Fibroblast of lung (primary cell): ENCODE results near the gene MIX23. TPM values are rescaled to one million over a fixed set of nuclear protein-coding genes. Genes with fewer than 3 reads are reported as not detected.

Experiments used
- DNase-seq, 2 donors: peaks; one replicate each; pipeline versions ENCODE4 v3.0.0 to v3.0.0-alpha.2; 2010; ENCODE audit warnings: low read depth in 2 of 2
- H2AFZ ChIP-seq: 2 replicates; pipeline ENCODE4 v1.5.1; 2012; ENCODE audit warnings: low read length, control low read depth, inconsistent platforms
- H3K27ac ChIP-seq: 2 replicates; pipeline ENCODE4 v1.5.1; 2011; ENCODE audit warnings: low read length, control low read depth; ENCODE audit not compliant: insufficient read depth
- H3K27me3 ChIP-seq: 2 replicates; pipeline ENCODE4 v1.5.1; 2011; ENCODE audit warnings: mild to moderate bottlenecking, low read length; ENCODE audit not compliant: control insufficient read depth, insufficient read depth
- H3K36me3 ChIP-seq: 2 replicates; pipeline ENCODE4 v1.5.1; 2011; ENCODE audit warnings: low read length; ENCODE audit not compliant: control insufficient read depth, insufficient read depth
- H3K4me1 ChIP-seq: 2 replicates; pipeline ENCODE4 v1.5.1; 2011; ENCODE audit warnings: low read length; ENCODE audit not compliant: control insufficient read depth, insufficient read depth; ENCODE audit errors: extremely low read depth
- H3K4me2 ChIP-seq: 2 replicates; pipeline ENCODE4 v1.5.1; 2011; ENCODE audit warnings: low read length, control low read depth; ENCODE audit not compliant: insufficient read depth; ENCODE audit errors: extremely low read depth
- H3K4me3 ChIP-seq, 4 experiments: fragments of 200-600 bp in 1 of 4; sonication (generic) in 1 of 4; replicated peaks in 1 of 4; 2 replicates each; pipeline ENCODE4 v1.5.1; 2011 to 2016; ENCODE audit warnings: low read length in 4 of 4, low read depth in 3 of 4, mild to moderate bottlenecking in 3 of 4, control low read depth in 2 of 4, inconsistent platforms in 1 of 4, mixed read lengths in 1 of 4; ENCODE audit not compliant: insufficient read depth in 1 of 4; ENCODE audit errors: control extremely low read depth in 1 of 4
- H3K79me2 ChIP-seq: 2 replicates; pipeline ENCODE4 v1.5.1; 2012; ENCODE audit warnings: mild to moderate bottlenecking, low read length, inconsistent platforms; ENCODE audit not compliant: control insufficient read depth, insufficient read depth
- H3K9ac ChIP-seq: 2 replicates; pipeline ENCODE4 v1.5.1; 2011; ENCODE audit warnings: mild to moderate bottlenecking, low read length, control low read depth; ENCODE audit not compliant: insufficient read depth
- H3K9me3 ChIP-seq: 2 replicates; pipeline ENCODE4 v1.5.1; 2012; ENCODE audit warnings: low read depth, low read length; ENCODE audit not compliant: control insufficient read depth, insufficient read depth
- H4K20me1 ChIP-seq: 2 replicates; pipeline ENCODE4 v1.5.1; 2011; ENCODE audit warnings: low read length; ENCODE audit not compliant: control insufficient read depth, insufficient read depth; ENCODE audit errors: extremely low read depth
- EZH2 ChIP-seq: IDR thresholded peaks from 2 replicates; pipeline ENCODE4 v1.5.1; 2012; ENCODE audit warnings: low read length, control low read depth, mild to moderate bottlenecking; ENCODE audit errors: missing control alignments
- polyA plus RNA-seq, 2 donors: library from polyadenylated mRNA; depleted of rRNA in 1 of 2; stranded (reverse) in 1 of 2; unstranded in 1 of 2; fragments of >200 nt; gene quantifications; 2 replicates each; pipeline ENCODE4 v1.2.1, GENCODE V29; 2011 to 2012; ENCODE audit warnings: missing spikeins in 1 of 2
- total RNA-seq: library from RNA; depleted of rRNA; stranded (reverse); fragments of >200 nt; gene quantifications from 2 replicates; pipeline ENCODE4 v1.2.1, GENCODE V29; 2014
- TF ChIP-seq, protein P1 (sequence below), 2 donors: IDR thresholded peaks in 1 of 2; conservative IDR thresholded peaks in 1 of 2; 1 replicate in 1 of 2; 2 replicates in 1 of 2; pipeline ENCODE4 v1.5.1; 2011 to 2012; ENCODE audit warnings: low read length in 2 of 2, control low read depth in 1 of 2, inconsistent platforms in 1 of 2, low read depth in 1 of 2, mild to moderate bottlenecking in 1 of 2

Gene MIX23
- total and polyA plus RNA-seq, 2 donors (not counting 1 experiment from before 2014, with no cell fraction given), result 22.3 to 30.9 TPM

DNA sequence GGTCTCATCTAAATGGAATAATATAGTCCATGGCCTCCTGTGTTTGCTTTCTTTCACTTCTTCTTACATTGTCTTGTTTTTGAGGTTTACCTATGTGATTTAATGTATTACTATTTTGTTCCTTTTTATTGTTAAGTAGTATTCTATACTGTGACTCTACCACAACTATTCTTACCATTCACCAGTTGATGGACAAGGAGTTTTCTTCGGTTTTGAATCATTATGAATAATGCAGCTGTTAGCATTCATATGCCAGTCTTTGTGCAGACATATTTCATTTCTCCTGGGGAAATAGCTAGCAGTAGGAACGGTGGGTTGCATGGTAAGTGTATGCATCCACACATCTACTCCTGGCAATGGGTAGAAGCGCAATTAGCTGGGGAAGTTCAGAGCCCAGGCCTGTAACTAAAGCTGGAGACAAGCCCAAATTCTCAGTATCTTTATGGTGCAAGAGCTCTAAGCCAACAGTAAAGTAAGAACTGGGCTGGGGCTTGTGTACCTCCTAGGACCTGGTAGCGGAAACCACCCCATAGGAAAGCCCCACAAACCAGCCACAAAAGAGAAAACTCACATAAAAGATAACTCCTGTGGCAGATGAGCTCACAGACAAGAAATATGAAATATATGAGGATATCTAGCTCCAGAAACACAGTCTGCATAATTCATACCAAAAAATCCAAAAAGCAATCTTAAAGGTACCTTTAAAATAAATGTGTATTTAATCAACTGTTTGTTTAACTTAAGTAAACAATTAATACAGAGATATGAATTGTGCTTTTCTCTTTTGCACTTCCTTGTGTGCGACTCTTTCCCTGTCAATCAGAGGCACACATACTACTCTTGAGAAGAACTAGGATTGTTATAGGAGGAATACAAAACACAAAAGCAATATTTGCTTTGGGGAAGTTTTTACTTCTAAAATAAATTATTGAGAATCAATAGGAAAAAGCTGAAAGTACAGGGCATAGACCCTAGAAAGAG is 60.6 kb downstream of the MIX23 start:
- H3K4me2 ChIP-seq, result no peak overlapping the region
- no peaks in the 10 kb centered on the region for H3K9me3 ChIP-seq
- H3K27ac ChIP-seq, result no peak overlapping the region
- no peaks in the 10 kb centered on the region for H3K79me2 ChIP-seq
- H3K9ac ChIP-seq, result no peak overlapping the region
- no peak overlapping the region for H2AFZ ChIP-seq
- TF ChIP-seq, protein P1, sequence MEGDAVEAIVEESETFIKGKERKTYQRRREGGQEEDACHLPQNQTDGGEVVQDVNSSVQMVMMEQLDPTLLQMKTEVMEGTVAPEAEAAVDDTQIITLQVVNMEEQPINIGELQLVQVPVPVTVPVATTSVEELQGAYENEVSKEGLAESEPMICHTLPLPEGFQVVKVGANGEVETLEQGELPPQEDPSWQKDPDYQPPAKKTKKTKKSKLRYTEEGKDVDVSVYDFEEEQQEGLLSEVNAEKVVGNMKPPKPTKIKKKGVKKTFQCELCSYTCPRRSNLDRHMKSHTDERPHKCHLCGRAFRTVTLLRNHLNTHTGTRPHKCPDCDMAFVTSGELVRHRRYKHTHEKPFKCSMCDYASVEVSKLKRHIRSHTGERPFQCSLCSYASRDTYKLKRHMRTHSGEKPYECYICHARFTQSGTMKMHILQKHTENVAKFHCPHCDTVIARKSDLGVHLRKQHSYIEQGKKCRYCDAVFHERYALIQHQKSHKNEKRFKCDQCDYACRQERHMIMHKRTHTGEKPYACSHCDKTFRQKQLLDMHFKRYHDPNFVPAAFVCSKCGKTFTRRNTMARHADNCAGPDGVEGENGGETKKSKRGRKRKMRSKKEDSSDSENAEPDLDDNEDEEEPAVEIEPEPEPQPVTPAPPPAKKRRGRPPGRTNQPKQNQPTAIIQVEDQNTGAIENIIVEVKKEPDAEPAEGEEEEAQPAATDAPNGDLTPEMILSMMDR (conservative IDR thresholded peaks at IDR 0.05 in 1 of 2, IDR thresholded peaks at IDR 0.05 in 1 of 2; ENCODE audit: low read depth in 1 of 2, low read length in 2 of 2), result no peak
- no peak for TF ChIP-seq EZH2
- DNase-seq, result no peak
- no peaks in the 10 kb centered on the region for H3K4me1 ChIP-seq
- no peak overlapping the region for H3K4me3 ChIP-seq
- H4K20me1 ChIP-seq, result no peaks in the 10 kb centered on the region
- H3K36me3 ChIP-seq, result no peaks in the 10 kb centered on the region
- no peaks in the 10 kb centered on the region for H3K27me3 ChIP-seq

DNA sequence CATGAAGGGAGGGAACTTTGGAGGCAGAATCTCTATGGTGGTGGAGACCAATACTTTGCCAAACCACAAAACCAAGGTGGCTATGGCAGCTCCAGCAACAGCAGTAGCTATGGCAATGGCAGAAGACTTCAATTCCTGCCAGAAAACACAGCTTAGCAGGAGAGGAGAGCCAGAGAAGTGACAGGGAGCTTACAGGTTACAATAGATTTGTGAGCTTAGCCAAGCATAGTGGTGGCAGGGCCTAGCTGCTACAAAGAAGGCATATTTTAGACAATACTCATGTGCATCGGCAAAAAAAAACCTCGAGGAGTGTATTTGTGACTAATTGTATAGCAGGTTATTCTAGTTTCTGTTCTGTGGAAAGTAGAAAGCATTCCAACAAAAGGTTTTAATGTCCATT is 64.4 kb downstream of the MIX23 start:
- H3K79me2 ChIP-seq, result no peaks in the 10 kb centered on the region
- no peak overlapping the region for H2AFZ ChIP-seq
- no peaks in the 10 kb centered on the region for H3K36me3 ChIP-seq
- H4K20me1 ChIP-seq, result no peaks in the 10 kb centered on the region
- no peak overlapping the region for H3K4me3 ChIP-seq
- no peaks in the 10 kb centered on the region for H3K9me3 ChIP-seq
- no peak overlapping the region for H3K4me2 ChIP-seq
- H3K27me3 ChIP-seq, result no peaks in the 10 kb centered on the region
- DNase-seq, result peak in 1 of 2 donors; percentile 22
- H3K27ac ChIP-seq, result no peak overlapping the region
- TF ChIP-seq EZH2, result no peak
- TF ChIP-seq, protein P1 (conservative IDR thresholded peaks at IDR 0.05 in 1 of 2, IDR thresholded peaks at IDR 0.05 in 1 of 2; ENCODE audit: low read depth in 1 of 2, low read length in 2 of 2), result no peak
- no peaks in the 10 kb centered on the region for H3K4me1 ChIP-seq
- H3K9ac ChIP-seq, result no peak overlapping the region

DNA sequence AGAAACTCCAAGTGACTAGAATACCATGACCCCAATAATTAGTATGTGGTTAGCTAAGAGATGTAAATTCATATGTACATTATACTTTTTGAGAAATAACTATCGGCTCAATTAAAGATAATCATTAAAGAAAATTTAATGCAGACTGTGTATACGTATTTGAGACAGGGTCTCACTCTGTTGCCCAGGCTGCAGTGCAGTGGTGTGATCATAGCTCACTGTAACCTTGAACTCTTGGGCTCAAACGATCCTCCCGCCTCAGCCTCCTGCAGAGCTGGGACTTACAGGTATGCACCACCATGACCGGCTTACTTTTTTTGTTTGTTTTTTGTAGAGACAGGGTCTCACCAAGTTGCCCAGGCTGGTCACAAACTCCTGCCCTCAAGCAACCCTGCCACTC is 66.7 kb downstream of the MIX23 start:
- no peaks in the 10 kb centered on the region for H3K36me3 ChIP-seq
- no peak overlapping the region for H3K9ac ChIP-seq
- no peak overlapping the region for H2AFZ ChIP-seq
- H3K27ac ChIP-seq, result no peak overlapping the region
- H3K4me1 ChIP-seq, result no peaks in the 10 kb centered on the region
- no peak overlapping the region for H3K4me3 ChIP-seq
- no peaks in the 10 kb centered on the region for H4K20me1 ChIP-seq
- H3K4me2 ChIP-seq, result no peak overlapping the region
- no peaks in the 10 kb centered on the region for H3K27me3 ChIP-seq
- H3K79me2 ChIP-seq, result no peaks in the 10 kb centered on the region
- DNase-seq, result no peak
- TF ChIP-seq, protein P1 (conservative IDR thresholded peaks at IDR 0.05 in 1 of 2, IDR thresholded peaks at IDR 0.05 in 1 of 2; ENCODE audit: low read depth in 1 of 2, low read length in 2 of 2), result no peak
- no peak for TF ChIP-seq EZH2
- no peaks in the 10 kb centered on the region for H3K9me3 ChIP-seq
